ENCODE data around the gene VLDLR.

Gene VLDLR

GRCh38 chr9:2622461-2623287 lies 1.1 kb downstream of the VLDLR start:
- no peak for DNase-seq

GRCh38 chr9:2623288-2624050 lies 1.9 kb downstream of the VLDLR start:
- DNase-seq = no peak

GRCh38 chr9:2624051-2624682 lies 2.6 kb downstream of the VLDLR start:
- DNase-seq = no peak

GRCh38 chr9:2625427-2625826 lies 3.8 kb downstream of the VLDLR start:
- DNase-seq = no peak

- no peak for DNase-seq
These were observed 7.3 kb downstream of the VLDLR start for GRCh38 chr9:2628919-2629318.

- no peak for DNase-seq
These were observed 8.6 kb downstream of the VLDLR start for GRCh38 chr9:2630158-2630557.

GRCh38 chr9:2631263-2631662 lies 9.7 kb downstream of the VLDLR start:
- DNase-seq = no peak

- no peak for DNase-seq
These were observed 12.6 kb downstream of the VLDLR start for GRCh38 chr9:2634153-2634552.

- no peak for DNase-seq
These were observed 13.2 kb downstream of the VLDLR start for GRCh38 chr9:2634818-2635217.

GRCh38 chr9:2635922-2636321 lies 14.3 kb downstream of the VLDLR start:
- DNase-seq = no peak

GRCh38 chr9:2637390-2637789 lies 15.8 kb downstream of the VLDLR start:
- DNase-seq = no peak

- no peak for DNase-seq
These were observed 17.5 kb downstream of the VLDLR start for GRCh38 chr9:2638871-2639673.

- no peak for DNase-seq
These were observed 18.2 kb downstream of the VLDLR start for GRCh38 chr9:2639786-2640185.

- DNase-seq = no peak
These were observed 19.0 kb downstream of the VLDLR start for GRCh38 chr9:2640570-2640969.

- no peak for DNase-seq
These were observed 19.4 kb downstream of the VLDLR start for GRCh38 chr9:2641033-2641432.

GRCh38 chr9:2642068-2642467 lies 20.5 kb downstream of the VLDLR start:
- no peak for DNase-seq

GRCh38 chr9:2645569-2645968 lies 24.0 kb downstream of the VLDLR start:
- DNase-seq = no peak

GRCh38 chr9:2655411-2655901 lies 33.9 kb downstream of the VLDLR start:
- no peak for DNase-seq

GRCh38 chr9:2657427-2657826 lies 35.8 kb downstream of the VLDLR start:
- no peak for DNase-seq

- no peak for DNase-seq
These were observed 40.9 kb downstream of the VLDLR start for GRCh38 chr9:2662496-2662895.

GRCh38 chr9:2663461-2664173 lies 42.0 kb downstream of the VLDLR start:
- no peak for DNase-seq

Measured in activated CD4-positive, alpha-beta T cell treated with anti-CD3 and anti-CD28 coated beads, Interleukin-2, amount 50 U/mL, for 1 hour (primary cell).